Activated CD4-positive, CD25-positive, alpha-beta regulatory T cell treated with anti-CD3 and anti-CD28 coated beads, Interleukin-2, amount 50 U/mL, for 24 hours (primary cell): ENCODE measurements around the gene IMMP2L.
"Not testable (repeated sequence)": the region's sequence is repeated elsewhere in the genome, so short reads cannot be mapped to it uniquely, and the experiment has no call there.

ENCODE experiments used
- ATAC-seq, 2 donors: fragments of 150-1000 bp; cut with Tn5 transposase; one replicate each; pipeline ENCODE4 v1.10.0; 2021; ENCODE audit warnings: mild to moderate bottlenecking in 1 of 2, moderate library complexity in 1 of 2

IMMP2L gene

GRCh38 chr7:111459065-111459756 is 103.1 kb downstream of the IMMP2L start:
- no peak for ATAC-seq

DNA sequence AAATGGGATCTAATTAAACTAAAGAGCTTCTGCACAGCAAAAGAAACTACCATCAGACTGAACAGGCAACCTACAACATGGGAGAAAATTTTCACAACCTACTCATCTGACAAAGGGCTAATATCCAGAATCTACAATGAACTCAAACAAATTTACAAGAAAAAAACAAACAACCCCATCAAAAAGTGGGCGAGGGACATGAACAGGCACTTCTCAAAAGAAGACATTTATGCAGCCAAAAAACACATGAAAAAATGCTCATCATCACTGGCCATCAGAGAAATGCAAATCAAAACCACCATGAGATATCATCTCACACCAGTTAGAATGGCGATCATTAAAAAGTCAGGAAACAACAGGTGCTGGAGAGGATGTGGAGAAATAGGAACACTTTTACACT is 111.6 kb downstream of the IMMP2L start:
- ATAC-seq, result not testable (repeated sequence)

DNA sequence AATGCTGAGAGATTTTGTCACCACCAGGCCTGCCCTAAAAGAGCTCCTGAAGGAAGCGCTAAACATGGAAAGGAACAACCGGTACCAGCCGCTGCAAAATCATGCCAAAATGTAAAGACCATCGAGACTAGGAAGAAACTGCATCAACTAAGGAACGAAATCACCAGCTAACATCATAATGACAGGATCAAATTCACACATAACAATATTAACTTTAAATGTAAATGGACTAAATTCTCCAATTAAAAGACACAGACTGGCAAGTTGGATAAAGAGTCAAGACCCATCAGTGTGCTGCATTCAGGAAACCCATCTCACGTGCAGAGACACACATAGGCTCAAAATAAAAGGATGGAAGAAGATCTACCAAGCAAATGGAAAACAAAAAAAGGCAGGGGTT is 114.8 kb downstream of the IMMP2L start:
- ATAC-seq, result not testable (repeated sequence)

DNA sequence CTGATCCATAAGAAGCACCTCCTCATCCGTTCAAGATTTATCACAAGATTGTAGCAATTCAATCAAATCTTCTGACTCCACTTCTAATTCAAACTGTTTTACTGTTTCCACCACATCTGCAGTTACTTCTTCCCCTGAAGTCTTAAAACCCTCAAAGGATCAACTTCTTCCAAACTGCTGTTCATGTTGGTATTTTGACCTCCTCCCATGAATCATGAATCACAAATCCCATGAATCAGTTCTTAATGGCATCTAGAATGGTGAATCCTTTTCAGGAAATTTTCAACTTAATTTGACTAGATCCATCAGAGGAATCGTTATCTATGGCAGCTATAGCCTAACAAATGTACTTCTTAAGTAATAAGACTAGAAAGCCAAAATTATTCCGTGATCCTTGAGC is 122.3 kb downstream of the IMMP2L start:
- ATAC-seq, result no peak

DNA sequence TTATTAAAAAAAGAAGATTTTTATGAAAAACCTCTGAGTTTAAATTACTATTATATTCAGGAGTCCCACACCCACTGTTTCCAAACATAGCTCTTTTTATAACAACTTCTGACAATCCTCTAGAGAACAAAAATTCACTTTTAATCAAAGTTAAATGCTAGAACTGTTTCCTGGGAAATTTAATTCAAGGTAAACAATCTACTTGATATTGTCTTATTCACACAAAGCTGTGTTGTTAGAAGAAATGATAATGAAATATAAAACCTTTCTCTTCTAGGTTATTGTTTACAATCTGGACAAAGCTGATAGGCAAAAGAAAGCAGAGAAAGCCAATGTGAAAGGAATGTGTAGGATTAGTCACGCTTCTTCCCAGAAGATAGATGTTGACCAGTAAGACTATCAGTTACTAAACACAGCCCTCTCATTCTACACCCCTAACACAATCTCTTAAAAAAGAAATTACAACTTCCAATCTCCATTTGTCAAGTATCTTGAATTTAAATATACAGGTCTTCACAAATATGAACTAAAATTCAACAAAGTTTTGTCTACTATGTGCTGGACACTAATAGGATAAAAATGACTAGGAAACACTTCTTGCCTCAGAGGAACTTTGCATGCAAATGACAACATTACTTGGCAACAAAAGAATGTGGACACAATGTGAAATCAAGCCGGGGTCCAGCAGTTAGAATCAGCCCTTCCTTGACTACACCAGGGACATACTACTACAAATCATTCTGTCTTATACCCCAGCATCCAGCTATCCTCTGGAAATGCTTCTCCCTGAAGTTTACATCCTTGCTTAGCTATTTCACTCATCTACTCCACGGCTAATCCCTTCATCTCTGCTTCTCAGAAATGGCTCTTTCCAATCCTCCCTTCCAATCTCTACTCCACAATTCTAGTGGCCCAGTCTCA is 123.7 kb downstream of the IMMP2L start:
- ATAC-seq, result no peak

- ATAC-seq, result no peak
Measured at GRCh38 chr7:111437736-111438135, 124.6 kb downstream of the IMMP2L start.

DNA sequence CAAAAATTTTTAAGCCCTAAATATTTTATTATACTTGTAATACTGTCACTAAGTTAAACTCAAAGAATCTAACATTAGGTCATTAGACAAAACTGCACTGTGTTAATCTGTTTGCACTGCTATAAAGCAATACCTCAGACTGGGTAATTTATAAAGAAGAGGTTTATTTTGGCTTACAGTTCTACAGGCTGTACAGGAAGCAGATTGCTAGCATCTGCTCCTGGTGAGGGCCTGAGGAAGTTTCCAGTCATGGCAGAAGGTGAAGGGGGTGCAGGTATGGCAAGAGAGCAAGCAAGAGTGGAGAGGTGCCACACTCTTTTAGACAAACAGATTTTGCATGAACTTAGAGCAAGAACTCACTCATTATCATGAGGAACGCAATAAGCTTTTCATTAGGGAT is 125.7 kb downstream of the IMMP2L start:
- ATAC-seq, result no peak

GRCh38 chr7:111433426-111433825 is 128.9 kb downstream of the IMMP2L start:
- no peak for ATAC-seq

GRCh38 chr7:111429781-111430180 is 132.5 kb downstream of the IMMP2L start:
- ATAC-seq, result no peak

- no peak for ATAC-seq
Measured at GRCh38 chr7:111424768-111425167, 137.5 kb downstream of the IMMP2L start.

- ATAC-seq, result no peak
Measured at GRCh38 chr7:111414374-111414773, 147.9 kb downstream of the IMMP2L start.

DNA sequence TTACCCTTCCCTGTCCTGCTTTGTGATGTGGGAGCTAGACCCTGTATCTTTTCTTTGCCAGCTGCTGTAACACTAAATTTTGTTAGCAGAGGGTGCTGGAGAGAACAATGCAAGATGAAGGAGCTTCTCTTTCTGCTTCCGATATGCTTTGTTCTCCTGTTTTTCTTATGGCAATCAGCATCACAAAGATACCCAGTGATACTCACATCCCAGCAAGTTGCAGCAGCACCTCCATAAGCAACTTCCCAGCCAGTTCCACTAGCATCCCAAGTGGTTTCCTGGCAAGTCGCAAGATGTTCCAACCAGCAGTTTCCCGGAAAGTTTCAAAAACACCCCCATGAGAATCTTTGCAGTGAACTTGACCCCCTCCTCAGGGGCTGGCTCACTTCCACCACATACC is 148.6 kb downstream of the IMMP2L start:
- ATAC-seq, result no peak

DNA sequence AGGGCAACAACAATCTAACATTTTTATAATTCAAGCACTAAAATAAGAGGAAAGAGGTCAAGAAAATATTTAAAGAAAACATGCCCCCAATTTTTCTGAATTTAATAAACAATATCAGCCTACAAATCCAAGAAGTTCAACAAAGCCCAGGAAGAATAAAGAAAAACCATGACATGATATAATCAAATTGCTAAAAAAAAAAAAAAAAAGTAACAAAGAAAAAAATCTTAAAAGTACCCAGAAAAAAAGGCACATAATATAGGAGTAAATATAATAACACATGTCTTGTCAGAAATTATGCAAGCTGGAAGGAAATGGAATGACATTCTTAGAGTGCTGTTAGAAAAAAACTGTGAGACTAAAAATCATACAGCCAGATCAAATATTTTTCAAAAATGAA is 151.4 kb downstream of the IMMP2L start:
- ATAC-seq, result no peak

- ATAC-seq, result no peak
Measured at GRCh38 chr7:111409714-111410422, 152.4 kb downstream of the IMMP2L start.

- no peak for ATAC-seq
Measured at GRCh38 chr7:111408724-111409123, 153.6 kb downstream of the IMMP2L start.

- ATAC-seq, result no peak
Measured at GRCh38 chr7:111407258-111407657, 155.0 kb downstream of the IMMP2L start.

GRCh38 chr7:111405621-111406020 is 156.7 kb downstream of the IMMP2L start:
- ATAC-seq, result no peak

GRCh38 chr7:111401516-111401915 is 160.8 kb downstream of the IMMP2L start:
- ATAC-seq, result no peak

DNA sequence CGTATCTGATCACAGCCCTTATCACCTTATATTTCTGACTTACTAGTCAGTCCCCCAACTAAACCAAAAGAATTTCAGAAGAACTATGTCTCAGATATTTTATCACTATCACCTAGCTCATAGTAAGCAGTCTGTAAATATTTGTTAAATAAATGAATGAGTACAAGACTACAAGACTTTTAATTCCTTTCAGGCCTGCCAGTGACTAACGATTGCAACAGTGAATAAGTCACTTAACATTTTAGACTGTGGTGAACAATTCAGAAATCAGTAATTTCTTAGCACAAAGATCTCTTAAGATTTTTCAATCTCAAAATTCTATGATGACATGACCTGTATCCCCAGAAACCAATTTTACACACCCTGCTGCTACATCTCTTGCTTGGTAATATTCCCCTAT is 162.2 kb downstream of the IMMP2L start:
- ATAC-seq, result no peak

DNA sequence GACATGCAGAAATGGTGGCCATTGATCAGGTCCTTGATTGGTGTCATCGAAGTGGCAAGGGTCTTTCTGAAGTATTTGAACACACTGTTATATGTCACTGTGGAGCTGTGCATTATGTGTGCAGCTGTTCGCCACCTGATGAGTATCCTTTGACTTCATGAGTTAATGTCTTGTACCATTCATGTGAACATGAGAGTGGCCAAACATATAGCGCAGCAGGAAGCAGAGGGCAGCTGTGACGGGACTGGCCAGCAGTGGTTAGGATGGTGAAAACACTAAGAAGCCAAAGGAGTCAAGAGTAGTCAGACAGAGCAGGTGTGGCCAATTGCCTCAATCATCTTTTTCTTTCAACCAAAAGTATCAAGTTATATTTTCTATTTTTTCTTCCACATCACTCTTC is 167.4 kb downstream of the IMMP2L start:
- ATAC-seq, result no peak

DNA sequence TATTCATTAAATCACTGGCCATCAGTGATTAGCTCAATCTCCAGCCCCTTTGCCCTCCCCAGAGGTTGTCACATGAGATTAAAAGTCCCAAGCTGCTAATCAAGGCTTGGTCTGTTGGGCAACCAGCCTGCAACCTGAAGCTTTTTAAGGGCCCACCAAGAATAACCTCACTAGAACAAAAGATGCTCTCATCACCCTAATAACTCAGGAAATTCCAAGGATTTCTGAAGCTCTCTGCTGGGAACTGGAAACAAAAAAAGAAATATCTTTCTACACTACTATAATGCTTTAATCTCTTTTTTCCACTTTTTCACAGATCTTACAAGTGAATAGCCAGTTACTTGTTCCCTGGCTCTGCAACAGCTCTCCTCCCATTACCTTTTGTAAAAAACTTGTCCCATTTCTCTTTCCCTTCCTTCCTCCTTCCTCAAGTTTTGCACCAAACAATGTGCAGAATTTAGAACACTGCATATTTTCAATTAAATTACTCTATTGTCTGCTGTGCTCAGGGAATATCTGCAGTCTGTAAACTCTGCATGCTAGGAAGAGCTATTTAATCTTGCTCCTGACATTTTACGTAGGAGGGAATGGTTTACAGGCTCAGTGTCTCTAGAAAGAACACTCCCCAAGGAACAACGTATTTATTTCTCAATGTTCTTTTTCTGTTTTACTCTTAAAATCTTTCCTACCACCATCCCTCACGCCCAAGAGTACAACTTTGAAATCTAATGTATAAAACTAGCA is 169.1 kb downstream of the IMMP2L start:
- no peak for ATAC-seq

DNA sequence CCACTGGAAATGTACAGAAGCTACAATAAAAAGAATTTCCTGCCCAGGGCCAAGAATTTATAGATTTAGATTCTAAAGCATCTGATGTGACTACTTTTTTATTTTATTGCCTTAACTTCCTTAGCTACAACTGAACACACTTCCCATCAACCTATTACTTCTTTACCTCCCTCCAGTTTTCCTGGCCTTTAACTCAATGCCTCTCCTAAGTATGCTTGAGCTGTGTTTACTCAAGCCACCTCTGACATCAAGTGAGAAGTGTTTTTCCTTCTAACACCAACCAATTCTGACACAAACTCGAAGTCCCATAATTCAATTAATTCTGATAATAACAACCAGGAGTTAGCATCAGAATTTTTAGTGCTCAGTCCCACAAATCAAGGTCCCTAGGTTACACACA is 170.0 kb downstream of the IMMP2L start:
- no peak for ATAC-seq

GRCh38 chr7:111390000-111390399 is 172.3 kb downstream of the IMMP2L start:
- no peak for ATAC-seq
